NCI-H146 (cell line): ENCODE measurements around the gene ZFR2.

ENCODE experiments used
- DNase-seq: peaks from one replicate; lab custom pipeline; 2025; lab: John Stamatoyannopoulos, UW

The ZFR2 gene

DNA sequence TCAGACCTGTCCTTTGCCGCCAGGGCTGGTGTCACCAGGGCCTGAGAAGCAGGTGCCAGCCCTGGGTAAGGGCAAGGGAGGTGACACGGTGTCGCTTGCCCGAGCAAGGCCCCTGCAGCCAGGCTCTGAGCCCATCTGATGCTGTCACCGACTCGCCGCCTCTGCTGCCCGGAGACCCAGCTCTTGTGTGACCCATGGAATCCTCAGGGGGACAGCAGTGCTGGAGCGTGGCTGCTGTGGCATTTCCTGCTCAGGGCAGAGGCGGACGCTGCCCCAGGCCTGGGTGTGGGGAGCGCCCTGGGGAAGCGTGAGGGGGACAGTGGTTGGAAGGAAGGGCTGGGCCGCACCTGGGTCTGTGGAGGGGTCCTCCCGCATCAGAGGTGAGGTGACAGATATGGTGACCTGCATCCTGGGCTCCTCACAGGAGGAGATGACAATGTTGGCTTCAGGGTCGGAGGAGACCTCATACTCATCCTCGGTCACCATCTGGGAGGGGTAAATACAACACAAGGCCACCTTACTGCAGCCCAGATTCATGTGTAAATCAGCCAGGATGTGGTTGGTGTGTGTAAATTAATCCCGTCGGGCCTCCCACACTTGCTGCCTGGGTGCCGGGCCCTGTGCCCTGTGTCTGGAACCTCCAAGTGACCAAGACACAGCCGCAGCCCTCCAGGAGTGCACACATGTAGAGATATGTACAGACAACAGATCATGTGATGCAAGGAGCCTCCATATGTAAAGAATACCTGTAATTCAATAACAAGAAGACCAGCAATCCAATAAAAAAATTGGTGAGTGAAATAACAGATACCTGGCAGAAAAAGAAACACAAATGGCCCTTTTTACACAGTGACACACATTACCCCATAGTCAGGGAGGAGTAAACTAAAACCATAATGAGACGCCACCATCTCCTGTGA, 55.1 kb downstream of the ZFR2 start:
- no peak for DNase-seq

GRCh38 chr19:3810708-3811355, 58.0 kb downstream of the ZFR2 start:
- no peak for DNase-seq

DNA sequence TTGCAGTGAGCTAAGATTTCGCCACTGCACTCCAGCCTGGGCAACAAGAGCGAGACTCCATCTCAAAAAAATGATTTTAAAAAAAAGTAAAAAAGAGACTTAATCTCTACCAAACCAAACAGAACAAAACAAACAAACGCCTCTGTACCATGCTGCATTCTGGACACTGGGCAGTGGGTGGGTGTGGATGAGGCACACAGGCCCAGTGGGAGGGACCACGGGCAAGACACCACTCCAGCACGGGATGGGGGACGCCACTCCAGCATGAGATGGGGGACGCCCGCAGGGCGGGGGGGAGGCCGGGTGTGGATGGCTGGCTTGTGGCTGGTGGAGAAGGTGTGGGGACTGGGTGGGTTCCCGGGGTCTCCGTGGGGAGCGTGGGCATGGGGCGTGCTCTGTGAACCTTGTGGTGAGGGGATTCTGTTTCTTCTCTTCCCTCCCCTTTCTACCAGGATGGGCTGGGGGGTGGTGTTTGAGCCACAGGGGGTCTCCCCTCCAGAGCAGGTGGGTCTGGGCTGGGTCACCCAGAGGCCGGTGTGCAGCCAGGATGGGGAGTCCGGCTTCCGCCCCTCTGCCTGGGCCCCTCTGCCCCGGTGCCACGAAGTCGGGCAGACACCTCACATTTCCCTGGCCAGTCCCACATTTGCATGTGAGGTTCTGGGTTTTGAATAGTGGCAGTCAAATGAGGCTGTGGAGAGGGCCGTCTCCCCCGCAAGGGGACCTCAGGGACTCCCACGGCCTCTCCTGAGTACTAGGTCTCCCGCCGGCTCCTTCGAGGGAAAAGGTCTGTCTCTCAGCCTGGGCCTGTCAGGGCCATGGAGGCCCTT, 58.7 kb downstream of the ZFR2 start:
- DNase-seq, result no peak

- DNase-seq, result no peak
Measured at GRCh38 chr19:3808420-3809143, 60.3 kb downstream of the ZFR2 start.

- DNase-seq, result no peak
Measured at GRCh38 chr19:3807574-3808354, 61.1 kb downstream of the ZFR2 start.

DNA sequence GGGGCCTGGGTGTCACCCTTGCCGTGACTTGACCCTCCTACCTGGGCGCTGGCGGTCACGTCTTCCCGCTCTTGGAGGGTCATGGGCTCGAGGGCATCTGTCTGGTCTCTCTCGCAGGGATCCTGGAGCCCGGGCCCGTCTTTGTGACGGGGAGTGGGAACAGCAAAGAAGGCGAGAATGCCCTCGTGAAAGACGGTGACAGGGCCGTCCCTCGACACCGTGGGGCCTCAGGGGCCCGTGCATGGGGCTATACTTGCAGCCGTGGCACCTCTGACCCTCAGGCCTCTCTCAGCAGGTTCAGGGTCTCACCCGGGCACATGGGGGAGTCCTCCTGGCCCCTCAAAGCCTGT, 61.7 kb downstream of the ZFR2 start:
- no peak for DNase-seq

DNA sequence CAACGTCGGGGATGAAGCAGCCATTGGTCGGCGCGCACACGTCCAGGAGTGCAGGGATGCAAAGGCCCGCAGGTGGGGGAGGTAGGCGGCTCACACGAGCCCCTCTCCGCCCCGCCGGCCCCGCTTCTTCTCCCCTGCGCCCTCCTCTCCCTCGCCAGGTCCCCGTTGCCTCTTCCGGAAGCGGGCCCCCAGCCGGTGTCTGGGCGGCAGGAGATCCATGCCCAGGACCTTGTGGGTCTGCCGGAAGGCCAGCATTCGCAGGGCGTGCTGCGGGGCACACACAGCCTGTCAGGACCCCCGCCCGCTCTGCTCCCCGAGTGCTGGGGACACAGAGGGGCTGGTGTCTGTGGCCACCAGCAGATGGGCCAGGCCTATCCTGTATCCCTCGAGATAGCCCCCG, 63.0 kb downstream of the ZFR2 start:
- DNase-seq, result no peak

DNA sequence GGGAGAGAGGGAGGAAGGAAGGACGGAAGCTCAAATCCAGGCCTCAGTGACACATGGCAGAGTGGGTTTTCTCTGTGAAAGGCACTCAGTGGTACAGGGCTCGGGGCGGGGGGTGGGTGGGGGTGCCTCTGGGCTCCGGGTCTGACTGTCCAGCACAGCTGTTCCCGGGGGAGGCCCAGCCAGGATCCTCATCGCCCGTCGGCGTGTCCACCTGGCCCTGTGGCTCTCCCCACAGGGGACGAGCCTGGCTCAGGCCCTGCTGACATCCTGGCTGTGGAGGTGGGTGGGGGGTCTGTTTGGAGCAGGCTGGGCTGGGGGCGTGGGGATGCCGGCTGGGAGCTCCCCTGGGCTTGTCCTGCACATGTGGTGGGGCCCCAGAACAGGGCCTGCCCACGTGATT, 64.4 kb downstream of the ZFR2 start:
- no peak for DNase-seq

- no peak for DNase-seq
Measured at GRCh38 chr19:3803986-3804385, 64.9 kb downstream of the ZFR2 start.

GRCh38 chr19:3803114-3803888, 65.5 kb downstream of the ZFR2 start:
- no peak for DNase-seq

DNA sequence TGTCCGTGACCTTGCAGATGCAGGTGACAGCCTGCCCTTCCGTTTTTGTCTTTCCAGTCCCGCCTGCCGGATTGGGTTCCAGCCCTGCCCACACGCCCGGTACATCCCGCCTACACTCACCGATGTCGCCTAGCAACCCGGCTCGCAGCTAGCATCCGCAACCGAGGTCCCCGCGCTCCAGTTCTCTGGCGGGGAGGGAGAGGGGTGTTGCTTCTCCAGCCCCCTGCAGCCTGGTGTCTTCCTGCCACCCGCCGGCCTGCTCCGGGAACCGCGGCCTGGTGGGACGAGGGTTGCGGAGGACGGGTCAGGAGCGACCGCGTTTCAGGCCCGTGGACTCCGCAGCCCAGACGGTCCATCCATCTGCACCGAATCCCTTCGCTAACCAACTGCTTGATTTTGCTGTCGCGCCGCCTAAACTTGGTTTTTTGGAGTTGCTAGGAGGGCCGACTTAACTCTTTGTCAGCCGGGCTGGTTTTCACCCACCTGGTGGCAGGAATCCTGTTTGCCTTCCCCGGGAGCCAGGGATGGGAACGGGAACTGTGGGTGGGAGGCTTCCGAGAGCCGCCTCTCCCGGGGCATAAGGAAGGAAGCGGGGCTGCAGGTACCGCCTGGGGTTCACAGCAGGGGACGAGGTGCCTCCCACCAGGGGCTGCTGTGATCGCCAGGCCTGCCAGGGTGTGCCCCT, 67.3 kb downstream of the ZFR2 start:
- DNase-seq, result peak; percentile 56

DNA sequence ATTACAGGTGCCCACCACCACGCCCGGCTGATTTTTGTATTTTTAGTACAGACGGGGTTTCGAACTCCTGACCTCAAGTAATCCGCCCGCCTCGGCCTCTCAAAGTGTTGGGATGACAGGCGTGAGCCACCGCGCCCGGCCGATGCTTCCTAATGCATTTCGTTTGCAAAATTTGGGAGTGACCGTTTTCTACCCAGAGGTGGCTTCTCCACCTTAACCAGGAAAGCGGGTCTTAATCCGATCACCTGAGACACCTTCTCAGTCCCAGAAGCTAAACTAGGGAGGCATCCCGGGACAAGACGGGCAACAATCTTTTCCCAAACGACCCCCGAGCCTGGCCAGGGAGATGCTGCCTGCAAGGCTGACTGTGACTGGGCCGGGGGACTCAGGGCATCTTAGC, 67.8 kb downstream of the ZFR2 start:
- DNase-seq, result no peak

DNA sequence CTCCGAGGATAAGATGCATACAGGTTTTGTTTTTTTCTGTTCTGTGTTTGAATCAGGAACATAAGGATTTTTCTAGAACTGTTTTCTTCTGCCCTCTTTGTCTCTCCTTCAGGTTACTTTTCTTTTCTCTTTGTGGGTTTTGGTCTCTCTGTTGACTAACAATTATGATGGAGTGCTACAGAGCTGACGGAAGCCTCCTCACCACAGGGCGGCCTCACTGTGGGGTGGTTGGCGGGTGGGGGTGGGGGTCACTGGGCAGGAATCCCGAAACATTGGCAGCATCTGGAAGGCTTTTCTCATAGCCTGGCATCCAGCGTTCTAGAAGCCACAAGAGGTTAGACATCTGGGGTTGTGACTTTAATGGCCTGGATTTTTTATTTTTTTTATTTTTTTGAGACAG, 70.7 kb downstream of the ZFR2 start:
- DNase-seq, result no peak

DNA sequence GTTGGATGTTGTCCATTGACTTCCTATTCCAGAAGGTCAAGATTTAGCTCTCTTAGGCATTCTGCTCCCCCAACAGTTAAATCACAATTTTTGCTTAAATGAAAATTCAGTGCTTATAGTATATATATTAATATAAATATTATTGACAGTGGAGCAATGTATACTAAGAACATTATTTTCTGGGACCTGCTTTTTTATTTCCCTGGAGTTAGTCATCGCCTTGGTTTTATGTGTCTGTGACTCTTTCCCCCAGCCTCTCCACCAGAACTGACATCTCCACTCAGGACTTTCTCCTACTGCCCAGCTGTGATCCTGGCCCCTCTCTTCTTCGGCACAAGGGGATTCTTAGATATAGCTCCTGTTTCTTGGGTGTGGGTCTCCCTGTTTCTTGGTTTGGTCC, 72.5 kb downstream of the ZFR2 start:
- DNase-seq, result no peak

- DNase-seq, result no peak
Measured at GRCh38 chr19:3793799-3794198, 75.0 kb downstream of the ZFR2 start.

DNA sequence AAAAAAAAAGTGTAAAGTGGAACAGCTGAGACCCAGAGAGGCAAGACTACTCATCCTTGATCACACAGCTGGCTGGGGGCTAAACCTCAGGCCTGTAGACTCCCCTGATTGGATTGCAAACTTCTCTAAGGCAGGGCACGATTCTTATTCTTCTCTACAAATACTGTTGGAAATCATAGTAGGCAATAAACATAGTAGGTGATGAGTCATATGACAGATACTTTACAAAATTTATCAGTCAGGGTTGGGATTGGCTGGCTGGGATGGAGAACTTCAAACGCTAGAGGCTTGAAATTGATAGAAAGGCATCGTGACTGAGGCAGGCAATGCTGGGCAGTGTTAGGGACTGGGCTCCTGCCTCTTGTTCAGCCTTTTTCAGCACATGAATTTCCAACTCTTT, 76.7 kb downstream of the ZFR2 start:
- DNase-seq, result no peak

GRCh38 chr19:3790941-3791340, 77.9 kb downstream of the ZFR2 start:
- no peak for DNase-seq

DNA sequence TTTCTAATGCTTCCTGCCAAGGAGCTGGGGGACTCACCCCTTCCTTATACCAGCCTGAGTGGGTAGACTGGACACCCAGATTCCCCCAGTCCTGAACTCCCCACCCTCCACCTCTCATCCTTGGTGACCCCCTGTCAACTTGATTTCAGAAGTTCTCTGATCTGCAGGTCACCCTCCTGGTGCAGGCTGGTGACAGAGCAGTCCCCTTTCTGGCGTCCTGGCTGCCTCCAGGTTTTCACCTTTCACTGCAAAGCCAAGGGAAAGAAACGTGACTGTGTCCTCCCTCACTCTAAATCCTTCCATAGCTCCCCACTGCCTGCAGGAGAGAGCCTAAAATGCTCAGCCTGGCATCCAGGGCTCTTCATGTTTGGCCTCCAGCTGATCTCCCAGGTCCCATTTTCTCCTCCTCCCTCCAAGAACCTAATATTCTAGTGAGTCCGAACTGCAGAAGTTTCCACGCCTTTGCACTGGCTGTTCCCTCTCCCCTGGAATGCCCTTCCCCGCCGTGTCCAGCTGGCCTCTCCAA, 78.6 kb downstream of the ZFR2 start:
- DNase-seq, result no peak

DNA sequence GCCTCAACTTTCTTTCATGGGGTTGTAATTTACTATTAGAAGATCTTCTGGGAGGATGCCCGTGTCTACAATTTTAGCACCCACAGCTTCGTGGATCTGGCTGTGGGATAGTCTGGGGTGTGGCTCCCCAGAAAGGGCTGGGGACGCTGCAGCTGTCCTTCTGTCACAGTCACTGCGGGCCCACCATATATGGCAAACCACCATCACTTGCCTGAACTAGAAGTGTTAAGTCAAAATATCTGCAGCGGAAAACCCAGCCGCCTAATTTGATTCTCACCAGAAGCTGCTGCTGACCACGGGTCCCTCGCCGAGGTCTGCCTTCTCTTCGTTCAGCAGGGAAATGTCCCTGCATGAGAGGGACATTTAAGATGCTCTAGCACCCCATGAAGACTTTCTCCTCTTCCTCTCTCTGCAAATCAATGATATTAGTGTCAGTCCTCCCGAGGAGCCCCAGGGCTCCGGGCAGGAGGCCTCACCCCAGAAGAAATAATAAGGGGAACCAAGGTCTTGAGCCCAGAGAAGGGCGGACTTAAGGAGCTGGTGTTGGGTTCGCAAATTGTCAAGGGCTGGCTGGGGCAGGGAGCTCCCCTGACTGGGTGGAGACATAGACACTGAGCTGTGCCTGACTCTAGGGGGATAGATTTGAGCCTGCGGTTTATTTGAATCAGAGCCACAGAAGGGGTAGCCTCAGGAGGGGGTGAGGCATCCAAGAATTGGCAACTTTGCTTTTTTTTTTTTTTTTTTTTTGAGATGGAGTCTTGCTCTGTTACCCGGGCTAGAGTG, 79.7 kb downstream of the ZFR2 start:
- no peak for DNase-seq
